GM12872 (cell line): Measurements from ENCODE around the gene CYYR1.

Experiments used
- CTCF ChIP-seq: IDR thresholded peaks from 3 replicates; pipeline ENCODE4 v1.5.1; 2011; ENCODE audit warnings: low read depth, mild to moderate bottlenecking, low read length, moderate library complexity; ENCODE audit not compliant: insufficient read depth

CYYR1 gene

GRCh38 chr21:26554365-26554764 lies 18.7 kb downstream of the CYYR1 start:
- no peak for TF ChIP-seq CTCF

DNA sequence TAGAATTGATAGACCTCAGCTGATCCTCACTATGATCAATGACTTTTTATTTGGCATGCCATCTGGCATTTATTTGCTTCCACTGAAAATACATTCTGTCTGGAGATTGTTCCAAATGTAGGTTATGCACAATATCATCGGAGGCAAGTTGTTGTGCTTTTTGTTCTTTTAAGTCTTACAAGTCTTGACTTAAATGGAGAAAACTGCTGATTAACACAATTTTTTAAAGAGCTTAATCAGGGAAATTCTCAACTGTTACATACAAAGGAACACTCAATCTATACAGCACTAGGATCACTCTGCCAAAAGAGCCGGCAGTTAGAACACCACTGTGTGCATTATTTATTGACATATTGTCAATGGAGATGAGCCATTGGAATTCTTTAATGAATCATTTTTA lies 19.2 kb downstream of the CYYR1 start:
- no peak for TF ChIP-seq CTCF

DNA sequence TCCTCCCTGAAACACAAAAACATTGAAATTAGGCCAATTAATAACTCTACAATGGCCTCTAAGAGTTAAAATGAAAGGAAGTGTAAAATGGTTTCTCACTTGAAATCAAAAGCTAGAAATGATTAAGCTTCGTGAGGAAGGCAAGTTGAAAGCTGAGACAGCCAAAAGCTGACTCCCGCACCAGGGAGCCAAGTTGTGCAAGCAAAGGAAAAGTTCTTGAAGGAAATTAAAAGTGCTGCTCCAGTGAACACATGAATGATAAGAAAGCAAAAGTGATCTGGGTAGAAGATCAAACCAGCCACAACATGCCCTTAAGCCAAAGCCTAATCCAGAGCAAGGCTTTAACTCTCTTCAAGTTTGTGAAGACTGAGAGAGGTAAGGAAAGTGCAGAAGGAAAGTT lies 22.8 kb downstream of the CYYR1 start:
- no peak for TF ChIP-seq CTCF

DNA sequence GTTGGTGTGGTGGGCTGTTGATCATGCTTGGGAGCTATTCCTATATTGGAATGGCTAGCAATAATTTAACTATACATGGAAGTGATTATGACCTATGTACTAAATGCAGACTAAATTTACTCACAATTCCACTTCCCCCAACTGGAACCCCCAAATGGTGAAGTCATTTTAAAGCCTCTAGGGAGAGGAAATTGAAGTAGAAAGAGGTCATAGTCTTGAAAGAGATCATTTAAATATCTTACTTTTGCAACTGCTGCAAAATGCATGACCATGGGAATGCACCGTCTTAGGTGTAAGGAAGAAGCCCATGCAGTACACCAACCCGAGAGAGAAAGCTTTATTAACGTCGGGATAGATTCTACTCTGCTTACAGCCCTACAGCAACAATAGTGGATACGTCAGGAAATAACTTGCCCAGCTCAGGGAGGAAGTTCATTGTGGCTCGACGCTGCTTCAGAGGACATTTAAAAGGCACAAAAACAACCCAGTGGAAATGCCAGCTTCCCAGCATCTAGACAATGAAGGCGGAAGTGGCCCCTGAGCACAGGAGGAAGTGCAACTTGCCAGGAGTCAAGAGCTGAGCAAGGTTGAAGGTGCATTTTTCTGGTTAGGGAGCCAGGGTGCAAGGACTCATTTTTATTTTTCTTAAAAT lies 26.5 kb downstream of the CYYR1 start:
- TF ChIP-seq CTCF, result no peak

- TF ChIP-seq CTCF, result no peak
These were observed 28.8 kb downstream of the CYYR1 start for GRCh38 chr21:26544201-26544775.

GRCh38 chr21:26540651-26541050 lies 32.4 kb downstream of the CYYR1 start:
- no peak for TF ChIP-seq CTCF

- TF ChIP-seq CTCF, result no peak
These were observed 33.5 kb downstream of the CYYR1 start for GRCh38 chr21:26539566-26539965.
